Transverse colon (tissue), 4 donors: ENCODE results near the gene PLCL2. TPM values are rescaled to one million over a fixed set of nuclear protein-coding genes. Genes with fewer than 3 reads are reported as not detected.

ENCODE experiments used
- DNase-seq: peaks from one replicate; pipeline ENCODE4 v3.0.0-alpha.2; 2019
- H3K27ac ChIP-seq, 4 donors: fragments of 200-600 bp; sonication (generic); 2 replicates each; pipeline ENCODE4 v1.5.1; 2016 to 2018; ENCODE audit warnings: inconsistent platforms in 4 of 4
- H3K27me3 ChIP-seq: fragments of 200-600 bp; sonication (generic); 2 replicates; pipeline ENCODE4 v1.5.1; 2017; ENCODE audit warnings: inconsistent platforms
- H3K36me3 ChIP-seq, 4 donors: fragments of 200-600 bp; sonication (generic); 2 replicates each; pipeline ENCODE4 v1.5.1; 2017 to 2019; ENCODE audit warnings: inconsistent platforms in 4 of 4
- H3K4me1 ChIP-seq, 4 donors: fragments of 200-600 bp; sonication (generic); 2 replicates each; pipeline ENCODE4 v1.5.1; 2017 to 2020; ENCODE audit warnings: inconsistent platforms in 4 of 4
- H3K4me3 ChIP-seq, 4 donors: fragments of 200-600 bp; sonication (generic); 1 replicate in 1 of 4; 2 replicates in 3 of 4; pipeline versions ENCODE4 v1.5.1 to v1.6.1; 2017 to 2019; ENCODE audit warnings: inconsistent platforms in 4 of 4
- H3K9me3 ChIP-seq, 2 donors: fragments of 200-600 bp; sonication (generic); 2 replicates each; pipeline ENCODE4 v1.5.1; 2017 to 2019; ENCODE audit warnings: inconsistent platforms in 2 of 2
- EP300 ChIP-seq: sonication (generic); formaldehyde crosslinking; IDR thresholded peaks from one replicate; pipeline ENCODE4 v1.6.1; 2017; ENCODE audit warnings: antibody characterized with exemption, low read depth
- POLR2A ChIP-seq: fragments of 450-650 bp; IDR thresholded peaks from one replicate; pipeline ENCODE4 v1.6.1; 2016; ENCODE audit warnings: antibody characterized with exemption, mild to moderate bottlenecking, moderate library complexity
- POLR2AphosphoS5 ChIP-seq, 3 donors: sonication (generic); formaldehyde crosslinking; IDR thresholded peaks; one replicate each; pipeline ENCODE4 v1.6.1; 2016; ENCODE audit warnings: antibody characterized with exemption in 3 of 3
- WGBS, 2 donors: methylation state at CpG; one replicate each; pipeline ENCODE4 v1.1.5; 2018; ENCODE audit warnings: low coverage in 1 of 2; 5-methylcytosine and 5-hydroxymethylcytosine counted together
- in situ Hi-C, 4 donors: fragments of 200-750 bp; cut with MboI; loops; one replicate each; pipeline versions ENCODE4 v1.15.0 to v1.15.1; 2017; ENCODE audit warnings: low sequenced_read_pairs in 3 of 4, low pct_ligation_motif_present in 1 of 4, low pct_unique_long_range_greater_than_20kb in 1 of 4
- intact Hi-C: fragments of 100-400 bp; cut with DNase I; formaldehyde crosslinking; loops from one replicate; pipeline ENCODE4 v1.15.1; 2023; ENCODE audit warnings: low total_unique reads
- total RNA-seq, 4 donors: library from RNA; depleted of rRNA; stranded (reverse); fragments of >200 nt; gene quantifications; one replicate each; pipeline ENCODE4 v1.1.0, GENCODE V29; 2016
- TF ChIP-seq, protein P1 (sequence below), 5 experiments: fragments of 200-600 bp in 3 of 5; fragments of 450-650 bp in 2 of 5; sonication (generic) in 3 of 5; IDR thresholded peaks; 1 replicate in 2 of 5; 2 replicates in 3 of 5; pipeline ENCODE4 v1.5.1; 2016 to 2017; ENCODE audit warnings: antibody characterized with exemption in 5 of 5, inconsistent platforms in 3 of 5, mild to moderate bottlenecking in 2 of 5, moderate library complexity in 1 of 5

PLCL2 gene
- total RNA-seq, 4 donors from 2014 or later: 17.2 to 41.4 (median 35.9) TPM

GRCh38 chr3:16883723-16884083 is 1.1 kb upstream of the PLCL2 start:
- intact Hi-C loops (no loop called here), in situ Hi-C loops (no loop called here)
- Histone ChIP-seq H3K36me3 (no peaks in the 10 kb centered on the region), H3K4me1 (peaks cover 0 to 23% (median 10%) of the 10 kb centered on the region in 4 donors), H3K4me3 (peak overlapping the region in 3 of 4 donors; percentile 66 to 90 (median 89)), H3K27ac (peak overlapping the region; percentile 89 to 95 (median 92)), H3K9me3 (no peaks in the 10 kb centered on the region), H3K27me3 (no peaks in the 10 kb centered on the region)
- TF ChIP-seq, protein P1, sequence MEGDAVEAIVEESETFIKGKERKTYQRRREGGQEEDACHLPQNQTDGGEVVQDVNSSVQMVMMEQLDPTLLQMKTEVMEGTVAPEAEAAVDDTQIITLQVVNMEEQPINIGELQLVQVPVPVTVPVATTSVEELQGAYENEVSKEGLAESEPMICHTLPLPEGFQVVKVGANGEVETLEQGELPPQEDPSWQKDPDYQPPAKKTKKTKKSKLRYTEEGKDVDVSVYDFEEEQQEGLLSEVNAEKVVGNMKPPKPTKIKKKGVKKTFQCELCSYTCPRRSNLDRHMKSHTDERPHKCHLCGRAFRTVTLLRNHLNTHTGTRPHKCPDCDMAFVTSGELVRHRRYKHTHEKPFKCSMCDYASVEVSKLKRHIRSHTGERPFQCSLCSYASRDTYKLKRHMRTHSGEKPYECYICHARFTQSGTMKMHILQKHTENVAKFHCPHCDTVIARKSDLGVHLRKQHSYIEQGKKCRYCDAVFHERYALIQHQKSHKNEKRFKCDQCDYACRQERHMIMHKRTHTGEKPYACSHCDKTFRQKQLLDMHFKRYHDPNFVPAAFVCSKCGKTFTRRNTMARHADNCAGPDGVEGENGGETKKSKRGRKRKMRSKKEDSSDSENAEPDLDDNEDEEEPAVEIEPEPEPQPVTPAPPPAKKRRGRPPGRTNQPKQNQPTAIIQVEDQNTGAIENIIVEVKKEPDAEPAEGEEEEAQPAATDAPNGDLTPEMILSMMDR (IDR thresholded peaks at IDR 0.05): no peak
- TF ChIP-seq POLR2A (no peak), POLR2AphosphoS5 (IDR thresholded peaks at IDR 0.05) (no peak), EP300 (no peak)
- DNase-seq: no peak
- 70% methylated on average over 16 of the region's 16 CpGs; no CpG with 5 or more reads in 1 of the 2 donors for WGBS, 2 donors

GRCh38 chr3:16884084-16884747 is 539 bp upstream of the PLCL2 start:
- Histone ChIP-seq H3K4me3 (peak overlapping the region; percentile 66 to 90 (median 86)), H3K27ac (peak overlapping the region; percentile 89 to 95 (median 92)), H3K4me1 (peaks cover 0 to 27% (median 10%) of the 10 kb centered on the region in 4 donors), H3K27me3 (no peaks in the 10 kb centered on the region), H3K36me3 (no peaks in the 10 kb centered on the region), H3K9me3 (no peaks in the 10 kb centered on the region)
- in situ Hi-C loops (no loop called here), intact Hi-C loops (no loop called here)
- peak; percentile 79 for DNase-seq
- TF ChIP-seq EP300: no peak
- TF ChIP-seq, protein P1 (IDR thresholded peaks at IDR 0.05): peak; percentile 52 to 70 (median 58)
- WGBS, 2 donors: 0 to 5% methylated on average over 4 to 43 of the region's 81 CpGs

- no peaks in the 10 kb centered on the region for H3K9me3 ChIP-seq
- H3K27ac ChIP-seq: peak overlapping the region; percentile 89 to 95 (median 92)
- WGBS, 2 donors: 17 to 31% methylated on average over 14 to 15 of the region's 15 CpGs
- H3K4me3 ChIP-seq: peak overlapping the region; percentile 66 to 90 (median 83)
- peaks cover 0 to 39% (median 12%) of the 10 kb centered on the region in 4 donors for H3K4me1 ChIP-seq
- TF ChIP-seq POLR2AphosphoS5 (IDR thresholded peaks at IDR 0.05) (no peak), EP300 (no peak), POLR2A (no peak)
- TF ChIP-seq, protein P1 (IDR thresholded peaks at IDR 0.05): no peak
- no peak for DNase-seq
- intact Hi-C loops (no loop called here), in situ Hi-C loops (no loop called here)
- H3K27me3 ChIP-seq: no peaks in the 10 kb centered on the region
- no peaks in the 10 kb centered on the region for H3K36me3 ChIP-seq
These were observed 993 bp downstream of the PLCL2 start for GRCh38 chr3:16885593-16886302.

GRCh38 chr3:16886303-16886683 is 1.5 kb downstream of the PLCL2 start:
- no peaks in the 10 kb centered on the region for H3K36me3 ChIP-seq
- H3K27ac ChIP-seq: peak overlapping the region; percentile 89 to 95 (median 92)
- WGBS, 2 donors: 15 to 17% methylated on average over 3 of the region's 3 CpGs
- TF ChIP-seq, protein P1 (IDR thresholded peaks at IDR 0.05): no peak
- TF ChIP-seq EP300: no peak
- TF ChIP-seq POLR2A: no peak
- no peak for TF ChIP-seq POLR2AphosphoS5 (IDR thresholded peaks at IDR 0.05)
- in situ Hi-C loops: no loop called here
- DNase-seq: no peak
- no peaks in the 10 kb centered on the region for H3K9me3 ChIP-seq
- peaks cover 0 to 39% (median 12%) of the 10 kb centered on the region in 4 donors for H3K4me1 ChIP-seq
- intact Hi-C loops: no loop called here
- no peaks in the 10 kb centered on the region for H3K27me3 ChIP-seq
- H3K4me3 ChIP-seq: peak overlapping the region in 3 of 4 donors; percentile 66 to 90 (median 89)
